ENCODE results near the gene LRRN4. TPM values are rescaled to one million over a fixed set of nuclear protein-coding genes. Genes with fewer than 3 reads are reported as not detected.
A peak's percentile ranks its signal among the peaks of the same experiment; 100 is the strongest.

LRRN4 gene
- total and polyA plus RNA-seq, 9 of the 15 experiments (the other 6 are each of a cell fraction or from before 2014, with no cell fraction given), result not detected

- 95% methylated on average over 11 of the region's 67 CpGs for WGBS (ENCODE audit: insufficient coverage, low coverage, missing lambda C conversion rate)
- CTCF ChIA-PET (ENCODE audit: low intra/inter-chr PET ratio), result no interaction called here
- no peak overlapping the region for H2AFZ ChIP-seq (ENCODE audit: low read depth, low read length)
- intact Hi-C loops (cut with micrococcal nuclease), result no loop called here
- peaks cover 0 to 10% of the 10 kb centered on the region in 2 experiments; a peak in 1 of 5 replicates for H3K4me1 ChIP-seq (replicated peaks in 1 of 2; ENCODE audit: control insufficient read depth in 2 of 2, insufficient read depth in 2 of 2, low read length in 2 of 2)
- H4K20me1 ChIP-seq (replicated peaks; ENCODE audit: control insufficient read depth, insufficient read depth, low read length), result no peaks in the 10 kb centered on the region
- no peak overlapping the region for H3K4me3 ChIP-seq
- no peak for FAIRE-seq
- BruUV-seq (replicated peaks), result no TSS peak
- POLR2A ChIA-PET, result interaction anchor here (1.0 kb wide), 1 partner anchor 10 kb away, joined by 3 read pairs; no protein-coding TSS in a partner anchor
- no peak overlapping the region for H3K4me2 ChIP-seq (ENCODE audit: insufficient read depth, low read length)
- H3K9me3 ChIP-seq (replicated peaks; ENCODE audit: control insufficient read depth, insufficient read depth, low read depth, low read length), result no peaks in the 10 kb centered on the region
- no peak for ATAC-seq
- no peak overlapping the region for H3K27ac ChIP-seq (ENCODE audit: extremely low read depth, low read depth, low read length)
- peak; percentile 93 for TF ChIP-seq ZBTB33 (CRISPR knock-in tag; IDR thresholded peaks at IDR 0.05)
- TF ChIP-seq MYBL2 (IDR thresholded peaks at IDR 0.05; ENCODE audit: low read depth), result no peak
- TF ChIP-seq MYBL2 (CRISPR knock-in tag; IDR thresholded peaks at IDR 0.05; ENCODE audit: borderline replicate concordance), result no peak
- TF ChIP-seq POLR2G (IDR thresholded peaks at IDR 0.05; ENCODE audit: low read depth, low read length), result peak; percentile 56; the same call in 1 of the 2 replicates
- no peak for TF ChIP-seq ZNF140 (CRISPR knock-in tag; IDR thresholded peaks at IDR 0.05)
- no peak for TF ChIP-seq ZFP1 (CRISPR knock-in tag; IDR thresholded peaks at IDR 0.05)
- no peak for TF ChIP-seq NFXL1 (CRISPR knock-in tag; IDR thresholded peaks at IDR 0.05)
- 0 out of 3 replicates have a peak, but pooled peaks cover 1% of the 10 kb centered on the region for H3K79me2 ChIP-seq (ENCODE audit: control insufficient read depth, insufficient read depth, low read length)
- H3K9me1 ChIP-seq (ENCODE audit: control insufficient read depth, insufficient read depth, low read length), result no peaks in the 10 kb centered on the region
- no peak for DNase-seq (ENCODE audit: extremely low read depth in 1 of 4, low spot score in 3 of 4)
- no peaks in the 10 kb centered on the region for H3K27me3 ChIP-seq (ENCODE audit: control insufficient read depth in 2 of 2, insufficient read depth in 2 of 2, low read length in 2 of 2)
- in situ Hi-C loops (cut with MboI), result no loop called here
- no peak overlapping the region for H3K9ac ChIP-seq (ENCODE audit: insufficient read depth in 1 of 2, low read depth in 2 of 2, low read length in 2 of 2)
- H3K36me3 ChIP-seq (ENCODE audit: control insufficient read depth, insufficient read depth, low read length), result peaks cover 48% of the 10 kb centered on the region
Measured at GRCh38 chr20:6040958-6041807, 12.7 kb downstream of the LRRN4 start.
